HL-60 (cell line): ENCODE measurements around the gene FBXL17.
"Not testable (repeated sequence)": the region's sequence is repeated elsewhere in the genome, so short reads cannot be mapped to it uniquely, and the experiment has no call there.

ENCODE experiments used
- DNase-seq, 2 experiments: peaks; one replicate each; pipeline ENCODE4 v3.0.0-alpha.2; 2010 to 2020; ENCODE audit warnings: low read depth in 1 of 2, low spot score in 1 of 2
- H3K27ac ChIP-seq: fragments of 250-450 bp; sonication (Bioruptor Pico); replicated peaks from 2 replicates; pipeline ENCODE4 v1.5.1; 2020; ENCODE audit warnings: mild to moderate bottlenecking, moderate library complexity
- H3K27me3 ChIP-seq: fragments of 250-450 bp; sonication (Bioruptor Pico); 2 replicates; pipeline ENCODE4 v1.5.1; 2021; ENCODE audit warnings: mild to moderate bottlenecking, moderate library complexity; ENCODE audit not compliant: insufficient read depth, poor library complexity, severe bottlenecking
- H3K4me3 ChIP-seq: replicated peaks from 2 replicates; pipeline ENCODE4 v1.5.1; 2011; ENCODE audit warnings: mild to moderate bottlenecking, control low read depth, low read length; ENCODE audit not compliant: insufficient read depth
- GABPA ChIP-seq: IDR thresholded peaks from 2 replicates; pipeline ENCODE4 v1.6.1; 2012; ENCODE audit warnings: low read depth
- POLR2AphosphoS5 ChIP-seq: IDR thresholded peaks from 2 replicates; pipeline ENCODE4 v1.6.1; 2012; ENCODE audit warnings: low read depth
- SPI1 ChIP-seq: IDR thresholded peaks from 2 replicates; pipeline ENCODE4 v1.6.1; 2012; ENCODE audit warnings: low read depth, mild to moderate bottlenecking, borderline replicate concordance
- TF ChIP-seq, protein P1 (sequence below): IDR thresholded peaks from one replicate; pipeline ENCODE4 v1.5.1; 2011; ENCODE audit warnings: low read length, control low read depth, inconsistent platforms; ENCODE audit not compliant: insufficient read depth
- TF ChIP-seq, protein P2 (sequence below): IDR thresholded peaks from 2 replicates; pipeline ENCODE4 v1.6.1; 2012; ENCODE audit warnings: low read depth; ENCODE audit not compliant: insufficient replicate concordance

Gene FBXL17

DNA sequence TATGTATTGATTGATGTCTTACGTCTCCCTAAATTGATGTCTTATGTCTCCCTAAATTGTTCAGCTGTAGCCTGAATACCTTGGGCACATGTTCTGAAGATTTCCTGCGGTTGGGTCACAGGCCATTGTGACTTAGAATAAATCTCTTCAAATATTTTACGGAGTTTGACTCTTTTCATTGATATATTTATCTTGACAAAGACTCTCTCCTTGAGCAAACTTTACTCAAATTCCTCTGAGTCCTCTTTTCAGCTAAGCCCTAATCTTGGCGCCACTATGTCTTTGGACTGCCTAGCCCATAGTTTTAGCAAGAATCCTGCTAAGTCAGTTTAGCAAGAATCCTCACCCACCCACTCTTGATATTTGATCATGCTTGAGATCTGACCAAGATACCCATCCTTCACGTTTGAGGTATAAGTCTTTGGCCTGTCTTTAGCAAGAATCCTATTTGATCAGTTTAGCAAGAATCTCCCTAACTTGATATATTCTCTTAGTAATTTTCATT lies 35.3 kb upstream of the FBXL17 start:
- H3K4me3 ChIP-seq = no peak overlapping the region
- TF ChIP-seq, protein P1, sequence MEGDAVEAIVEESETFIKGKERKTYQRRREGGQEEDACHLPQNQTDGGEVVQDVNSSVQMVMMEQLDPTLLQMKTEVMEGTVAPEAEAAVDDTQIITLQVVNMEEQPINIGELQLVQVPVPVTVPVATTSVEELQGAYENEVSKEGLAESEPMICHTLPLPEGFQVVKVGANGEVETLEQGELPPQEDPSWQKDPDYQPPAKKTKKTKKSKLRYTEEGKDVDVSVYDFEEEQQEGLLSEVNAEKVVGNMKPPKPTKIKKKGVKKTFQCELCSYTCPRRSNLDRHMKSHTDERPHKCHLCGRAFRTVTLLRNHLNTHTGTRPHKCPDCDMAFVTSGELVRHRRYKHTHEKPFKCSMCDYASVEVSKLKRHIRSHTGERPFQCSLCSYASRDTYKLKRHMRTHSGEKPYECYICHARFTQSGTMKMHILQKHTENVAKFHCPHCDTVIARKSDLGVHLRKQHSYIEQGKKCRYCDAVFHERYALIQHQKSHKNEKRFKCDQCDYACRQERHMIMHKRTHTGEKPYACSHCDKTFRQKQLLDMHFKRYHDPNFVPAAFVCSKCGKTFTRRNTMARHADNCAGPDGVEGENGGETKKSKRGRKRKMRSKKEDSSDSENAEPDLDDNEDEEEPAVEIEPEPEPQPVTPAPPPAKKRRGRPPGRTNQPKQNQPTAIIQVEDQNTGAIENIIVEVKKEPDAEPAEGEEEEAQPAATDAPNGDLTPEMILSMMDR = no peak
- TF ChIP-seq SPI1 (no peak), POLR2AphosphoS5 (no peak), GABPA (no peak)
- TF ChIP-seq, protein P2, sequence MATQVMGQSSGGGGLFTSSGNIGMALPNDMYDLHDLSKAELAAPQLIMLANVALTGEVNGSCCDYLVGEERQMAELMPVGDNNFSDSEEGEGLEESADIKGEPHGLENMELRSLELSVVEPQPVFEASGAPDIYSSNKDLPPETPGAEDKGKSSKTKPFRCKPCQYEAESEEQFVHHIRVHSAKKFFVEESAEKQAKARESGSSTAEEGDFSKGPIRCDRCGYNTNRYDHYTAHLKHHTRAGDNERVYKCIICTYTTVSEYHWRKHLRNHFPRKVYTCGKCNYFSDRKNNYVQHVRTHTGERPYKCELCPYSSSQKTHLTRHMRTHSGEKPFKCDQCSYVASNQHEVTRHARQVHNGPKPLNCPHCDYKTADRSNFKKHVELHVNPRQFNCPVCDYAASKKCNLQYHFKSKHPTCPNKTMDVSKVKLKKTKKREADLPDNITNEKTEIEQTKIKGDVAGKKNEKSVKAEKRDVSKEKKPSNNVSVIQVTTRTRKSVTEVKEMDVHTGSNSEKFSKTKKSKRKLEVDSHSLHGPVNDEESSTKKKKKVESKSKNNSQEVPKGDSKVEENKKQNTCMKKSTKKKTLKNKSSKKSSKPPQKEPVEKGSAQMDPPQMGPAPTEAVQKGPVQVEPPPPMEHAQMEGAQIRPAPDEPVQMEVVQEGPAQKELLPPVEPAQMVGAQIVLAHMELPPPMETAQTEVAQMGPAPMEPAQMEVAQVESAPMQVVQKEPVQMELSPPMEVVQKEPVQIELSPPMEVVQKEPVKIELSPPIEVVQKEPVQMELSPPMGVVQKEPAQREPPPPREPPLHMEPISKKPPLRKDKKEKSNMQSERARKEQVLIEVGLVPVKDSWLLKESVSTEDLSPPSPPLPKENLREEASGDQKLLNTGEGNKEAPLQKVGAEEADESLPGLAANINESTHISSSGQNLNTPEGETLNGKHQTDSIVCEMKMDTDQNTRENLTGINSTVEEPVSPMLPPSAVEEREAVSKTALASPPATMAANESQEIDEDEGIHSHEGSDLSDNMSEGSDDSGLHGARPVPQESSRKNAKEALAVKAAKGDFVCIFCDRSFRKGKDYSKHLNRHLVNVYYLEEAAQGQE = no peak
- no peak for DNase-seq
- no peak overlapping the region for H3K27ac ChIP-seq
- H3K27me3 ChIP-seq = no peaks in the 10 kb centered on the region

DNA sequence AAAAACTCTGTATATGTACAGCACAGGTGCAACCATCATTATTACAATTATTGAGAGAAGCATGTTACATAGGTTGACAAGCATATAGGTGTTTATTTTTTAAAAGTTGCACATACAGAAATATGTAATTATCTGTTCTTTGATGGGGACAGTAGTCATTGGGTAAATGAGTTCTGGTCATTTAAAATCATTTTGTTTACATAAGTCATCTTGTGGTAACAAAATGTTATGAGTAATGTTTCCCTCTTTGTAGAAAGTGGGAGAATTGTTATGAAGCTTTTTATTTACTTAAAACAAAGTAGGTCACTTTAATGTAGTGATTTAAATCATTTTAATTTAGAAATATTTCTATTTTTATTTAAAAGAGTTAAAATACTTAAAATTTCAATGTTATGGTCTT lies 33.8 kb upstream of the FBXL17 start:
- no peak overlapping the region for H3K4me3 ChIP-seq
- TF ChIP-seq GABPA = no peak
- TF ChIP-seq, protein P1 = no peak
- TF ChIP-seq, protein P2 = no peak
- TF ChIP-seq SPI1 = no peak
- no peak for TF ChIP-seq POLR2AphosphoS5
- DNase-seq = no peak
- no peak overlapping the region for H3K27ac ChIP-seq
- H3K27me3 ChIP-seq = no peaks in the 10 kb centered on the region

DNA sequence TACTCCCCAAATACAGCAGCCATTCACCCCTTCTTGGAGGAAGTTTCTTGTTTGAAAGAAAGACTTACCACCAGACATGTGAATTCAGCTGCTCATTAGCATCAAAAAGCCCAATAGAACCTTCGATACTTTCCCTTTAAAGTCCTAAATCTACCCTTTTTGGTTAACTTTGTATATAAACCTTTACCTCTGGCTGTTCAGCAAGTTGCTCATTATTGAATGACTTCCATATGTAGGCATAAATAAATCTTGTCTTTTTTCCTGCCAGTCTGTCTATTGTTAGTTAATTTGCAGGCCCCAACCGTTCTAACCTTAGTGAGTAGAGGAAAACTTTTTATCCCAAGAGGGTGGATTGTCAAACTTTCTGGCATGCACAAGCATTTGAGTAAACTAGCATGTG lies 27.9 kb upstream of the FBXL17 start:
- DNase-seq = no peak
- Histone ChIP-seq H3K4me3 (no peak overlapping the region), H3K27me3 (no peaks in the 10 kb centered on the region), H3K27ac (no peak overlapping the region)
- no peak for TF ChIP-seq SPI1
- no peak for TF ChIP-seq POLR2AphosphoS5
- TF ChIP-seq, protein P1 = no peak
- no peak for TF ChIP-seq GABPA
- TF ChIP-seq, protein P2 = no peak

DNA sequence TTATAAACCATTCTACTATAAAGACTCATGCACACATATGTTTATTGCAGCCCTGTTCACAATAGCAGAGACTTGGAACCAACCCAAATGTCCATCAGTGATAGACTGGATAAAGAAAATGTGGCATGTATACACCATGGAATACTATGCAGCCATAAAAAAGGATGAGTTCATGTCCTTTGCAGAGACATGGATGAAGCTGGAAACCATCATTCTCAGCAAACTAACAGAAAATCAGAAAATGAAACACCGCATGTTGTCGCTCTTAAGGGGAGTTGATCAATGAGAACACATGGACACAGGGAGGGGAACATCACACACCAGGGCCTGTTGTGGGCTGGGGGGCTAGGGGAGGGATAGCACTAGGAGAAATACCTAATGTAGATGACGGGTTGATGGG lies 23.3 kb upstream of the FBXL17 start:
- not testable (repeated sequence) for DNase-seq, H3K27ac ChIP-seq, H3K27me3 ChIP-seq, H3K4me3 ChIP-seq
